ENCODE data around the gene CFLAR. TPM values are rescaled to one million over a fixed set of nuclear protein-coding genes. Genes with fewer than 3 reads are reported as not detected.
A peak's percentile ranks its signal among the peaks of the same experiment; 100 is the strongest.

CFLAR gene
- total RNA-seq, 1 donor from 2014 or later, result 251 TPM

DNA sequence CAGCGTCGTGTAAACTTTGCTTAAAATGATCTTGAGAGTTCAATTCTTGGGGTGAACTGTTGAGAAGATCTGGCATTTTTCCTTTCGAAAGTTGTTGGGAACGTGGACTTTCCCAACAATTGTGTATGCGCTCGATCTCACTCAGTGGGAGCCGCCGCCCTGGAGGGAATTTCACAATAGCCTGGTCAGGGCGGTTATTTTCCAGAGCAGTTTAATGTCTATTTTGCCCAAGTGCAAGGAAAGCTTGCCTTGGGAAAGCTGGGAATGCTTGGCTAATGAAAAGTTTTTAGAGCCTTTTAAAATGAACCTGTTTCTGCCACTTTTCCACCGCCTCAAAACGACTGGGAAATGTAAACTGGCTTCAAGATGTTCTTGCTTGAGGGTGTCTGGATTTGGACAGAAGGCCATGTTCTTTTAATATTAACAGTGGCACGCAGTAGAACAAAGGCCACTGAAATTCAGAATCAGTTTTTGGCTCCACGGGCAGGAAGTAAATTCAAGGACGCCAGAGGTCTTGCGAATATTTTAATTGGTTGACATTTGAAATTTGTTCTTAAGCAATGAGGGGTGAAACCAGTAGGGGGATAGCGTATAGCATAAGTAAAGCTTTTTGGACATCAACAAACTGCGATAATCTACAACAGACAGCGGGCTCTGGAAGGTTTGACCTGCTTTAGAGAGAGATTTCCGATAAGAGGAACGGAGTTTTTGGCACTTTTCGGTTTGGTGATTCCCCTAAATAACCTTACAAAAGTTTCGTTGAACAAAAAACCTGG is 1.2 kb downstream of the CFLAR start:
- DNase-seq (peak; percentile 83), ATAC-seq (ENCODE audit: poor library complexity) (peak; percentile 45)
- intact Hi-C loops (cut with DNase I), result loop anchor here (5.0 kb wide), 2 partner anchors 40 to 45 kb away; partner anchors contain the start of genes HYCC2 and NDUFB3

DNA sequence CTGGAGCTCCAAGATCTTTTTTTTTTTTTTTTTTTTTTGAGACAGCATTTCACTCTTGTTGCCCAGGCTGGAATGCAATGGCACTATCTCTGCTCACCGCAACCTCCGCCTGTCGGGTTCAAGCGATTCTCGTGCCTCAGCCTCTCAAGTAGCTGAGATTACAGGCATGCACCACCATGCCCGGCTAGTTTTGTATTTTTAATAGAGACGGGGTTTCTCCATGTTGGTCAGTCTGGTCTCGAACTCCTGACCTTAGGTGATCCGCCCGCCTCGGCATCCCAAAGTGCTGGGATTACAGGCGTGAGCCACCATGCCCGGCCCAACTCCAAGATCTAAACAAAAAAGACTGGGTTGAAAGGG is 1.8 kb downstream of the CFLAR start:
- ATAC-seq (ENCODE audit: poor library complexity) (peak; percentile 0), DNase-seq (peak; percentile 43)
- intact Hi-C loops (cut with DNase I), result loop anchor here (5.0 kb wide), 2 partner anchors 40 to 45 kb away; partner anchors contain the start of genes HYCC2 and NDUFB3

GRCh38 chr2:201118121-201118960 is 2.4 kb downstream of the CFLAR start:
- DNase-seq, result peak; percentile 95
- intact Hi-C loops (cut with DNase I), result loop anchor here (5.0 kb wide), 2 partner anchors 39 to 46 kb away; partner anchors contain the start of genes HYCC2 and NDUFB3
- ATAC-seq (ENCODE audit: poor library complexity), result peak; percentile 57

DNA sequence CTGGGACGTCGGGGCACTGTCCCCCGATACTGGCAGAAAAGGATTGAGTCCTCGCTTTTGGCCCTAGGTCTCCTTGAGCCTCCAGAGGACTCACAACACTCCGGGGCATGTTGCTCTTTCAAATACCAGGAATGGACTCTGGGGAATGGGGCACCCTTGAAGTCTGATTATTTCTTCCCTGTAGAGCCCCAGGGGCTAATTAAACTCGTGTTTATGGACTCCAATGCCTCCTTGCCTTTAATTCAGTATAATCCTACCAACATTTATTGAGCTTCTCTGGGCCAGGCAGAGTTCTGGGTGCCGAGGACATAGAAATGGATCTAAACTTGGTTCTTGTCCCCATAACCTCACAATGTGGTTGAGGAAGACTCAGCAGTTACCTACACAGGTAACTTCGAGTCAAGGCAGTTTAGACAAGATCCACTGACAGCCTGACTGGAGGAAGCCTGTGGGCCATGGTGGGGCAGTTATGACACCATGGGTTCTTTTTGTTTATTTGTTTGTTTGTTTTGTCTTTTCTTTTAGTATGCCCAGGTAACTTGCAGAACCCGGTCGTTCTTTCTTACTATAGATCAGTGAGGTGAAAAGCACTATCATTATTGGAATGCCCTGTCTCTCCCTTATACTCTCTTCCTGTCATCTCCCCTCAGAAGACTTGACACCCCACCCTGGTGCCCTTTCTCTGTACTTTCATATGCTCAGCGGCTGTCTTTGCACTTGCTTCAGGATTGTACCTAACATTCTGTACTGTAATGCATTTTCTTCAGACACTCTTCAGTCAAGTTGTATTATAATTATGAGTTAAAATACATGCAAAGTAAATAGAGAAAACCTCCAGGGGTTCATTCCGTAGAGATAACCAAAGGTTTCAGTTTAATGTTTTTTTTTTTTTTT is 3.2 kb downstream of the CFLAR start:
- intact Hi-C loops (cut with DNase I), result loop anchor here (5.0 kb wide), 2 partner anchors 38 to 47 kb away; partner anchors contain the start of genes HYCC2 and NDUFB3
- no peak for DNase-seq
- peak; percentile 19 for ATAC-seq (ENCODE audit: poor library complexity)

DNA sequence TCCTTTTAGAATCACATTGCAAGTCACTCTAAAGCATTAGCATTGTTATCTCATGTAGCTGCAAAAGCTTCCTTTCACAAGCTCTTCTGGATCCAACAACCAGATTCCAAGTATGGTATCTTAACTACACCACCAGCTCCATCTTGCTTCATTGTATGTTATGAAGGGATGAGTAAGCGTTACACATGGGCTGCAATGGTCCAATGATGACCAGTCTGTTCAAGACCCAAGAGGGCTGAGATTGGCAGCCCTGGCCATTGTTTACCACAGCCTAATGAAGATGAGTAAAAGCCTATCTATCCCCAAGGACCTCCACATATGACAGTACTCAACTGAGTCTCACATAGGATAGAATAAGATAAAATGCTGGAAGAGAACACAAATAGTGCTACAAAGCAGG is 6.3 kb downstream of the CFLAR start:
- ATAC-seq (ENCODE audit: poor library complexity), result no peak
- no peak for DNase-seq

DNA sequence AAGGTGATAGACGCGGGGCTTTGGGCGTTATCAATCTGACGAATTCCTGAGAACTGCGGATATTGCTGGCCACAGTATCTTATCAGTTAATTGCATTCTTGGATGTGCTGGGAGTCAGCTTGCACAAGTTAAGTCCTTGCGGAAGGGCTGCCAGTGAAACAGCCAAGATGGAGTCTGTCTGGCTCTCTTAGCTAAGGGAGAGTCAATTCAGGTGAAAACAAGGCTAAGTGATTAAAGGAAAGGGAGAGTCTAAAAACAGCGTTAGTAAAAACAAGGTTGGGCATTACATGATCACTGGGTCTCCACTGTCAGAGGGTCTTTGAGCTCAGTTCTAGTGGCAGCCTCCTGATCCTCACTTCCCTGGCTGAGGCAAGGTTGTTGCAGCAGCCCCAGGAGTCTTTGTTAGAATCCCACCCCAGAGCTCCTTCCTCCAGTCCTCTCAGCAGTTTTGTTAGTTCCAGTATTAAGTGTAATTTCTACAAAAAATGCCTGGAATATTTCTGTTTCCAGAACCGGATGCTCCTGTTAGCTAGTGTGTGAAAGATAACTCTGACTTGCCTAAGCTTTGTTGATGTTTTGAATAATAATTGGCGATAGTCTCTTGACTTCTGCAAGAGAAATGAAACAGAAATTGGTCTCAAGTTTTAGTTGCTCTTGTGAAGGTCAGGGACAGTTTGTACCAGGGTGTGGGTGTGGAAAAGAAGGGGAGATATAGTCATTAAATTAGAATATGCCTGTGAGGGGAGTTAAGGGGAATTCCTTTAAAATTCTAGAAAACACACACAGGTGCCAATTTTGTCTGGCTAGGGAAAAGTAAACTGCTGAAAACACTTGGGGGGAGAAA is 10.6 kb downstream of the CFLAR start:
- DNase-seq (no peak), ATAC-seq (ENCODE audit: poor library complexity) (peak; percentile 2)
- intact Hi-C loops (cut with DNase I), result no loop called here

More for the DNA sequence above, 6.3 kb downstream of the CFLAR start:
- intact Hi-C loops (cut with DNase I), result no loop called here

DNA sequence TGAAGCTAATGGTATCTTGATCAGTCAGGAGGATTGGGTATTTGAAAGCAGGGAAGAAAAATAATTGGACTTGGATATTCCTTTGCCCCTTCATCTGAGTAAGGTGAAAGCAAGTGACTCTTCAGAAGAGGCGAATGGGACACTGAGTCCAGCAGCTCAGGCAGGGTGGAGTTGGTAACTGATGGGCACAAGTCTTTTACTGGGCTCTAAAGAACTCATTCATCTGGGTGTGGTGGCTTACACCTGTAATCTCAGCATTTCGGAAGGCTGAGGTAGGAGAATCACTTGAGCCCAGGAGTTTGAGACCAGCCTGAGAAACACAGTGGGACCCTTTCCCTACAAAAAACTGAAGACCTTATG is 11.2 kb downstream of the CFLAR start:
- ATAC-seq (ENCODE audit: poor library complexity) (no peak), DNase-seq (no peak)
- intact Hi-C loops (cut with DNase I), result no loop called here

DNA sequence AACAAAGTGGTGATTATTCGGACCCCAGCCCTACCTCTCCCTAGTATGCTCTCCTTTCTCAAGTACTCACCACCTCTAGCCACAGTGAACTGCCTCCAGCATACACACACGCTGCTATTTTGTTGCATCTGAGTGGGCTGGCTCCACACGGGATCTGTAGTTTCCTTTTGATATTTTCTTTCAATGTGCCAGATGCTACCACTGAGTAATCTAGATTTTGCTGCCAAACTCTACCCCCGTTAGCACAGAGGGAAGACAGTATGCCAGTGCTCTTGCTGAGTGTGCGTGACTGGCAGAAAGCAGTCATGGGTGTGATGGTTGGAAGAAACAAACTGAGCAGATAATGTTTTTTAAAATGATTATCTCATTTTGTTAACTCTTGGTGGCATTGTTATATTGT is 11.6 kb downstream of the CFLAR start:
- ATAC-seq (ENCODE audit: poor library complexity) (peak; percentile 32), DNase-seq (no peak)
- intact Hi-C loops (cut with DNase I), result no loop called here

GRCh38 chr2:201128033-201128432 is 12.1 kb downstream of the CFLAR start:
- ATAC-seq (ENCODE audit: poor library complexity) (no peak), DNase-seq (no peak)
- intact Hi-C loops (cut with DNase I), result no loop called here

GRCh38 chr2:201128933-201129505 is 13.1 kb downstream of the CFLAR start:
- no peak for ATAC-seq (ENCODE audit: poor library complexity)
- no peak for DNase-seq
- intact Hi-C loops (cut with DNase I), result no loop called here

GRCh38 chr2:201130524-201131186 is 14.7 kb downstream of the CFLAR start:
- intact Hi-C loops (cut with DNase I), result no loop called here
- peak; percentile 1 for ATAC-seq (ENCODE audit: poor library complexity)
- DNase-seq, result no peak

GRCh38 chr2:201132518-201132917 is 16.6 kb downstream of the CFLAR start:
- intact Hi-C loops (cut with DNase I), result no loop called here
- no peak for DNase-seq
- no peak for ATAC-seq (ENCODE audit: poor library complexity)

DNA sequence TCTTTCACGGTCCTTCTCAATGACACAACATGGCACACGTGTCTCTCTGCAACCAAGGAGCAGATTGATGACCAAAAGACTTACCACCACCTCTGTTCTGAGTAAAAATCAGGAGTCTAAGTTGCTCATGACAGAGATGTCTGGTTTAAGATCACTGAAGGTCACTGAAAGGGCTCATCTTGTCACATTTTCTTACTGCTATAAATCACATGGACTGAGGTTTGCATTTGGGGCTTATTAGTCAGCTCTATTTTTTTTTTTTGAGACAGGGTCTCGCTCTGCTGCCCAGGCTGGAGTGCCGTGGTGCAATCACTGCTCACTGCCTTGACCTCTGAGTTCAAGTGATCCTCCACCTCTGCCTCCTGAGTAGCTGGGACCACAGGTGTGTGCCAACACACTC is 19.4 kb downstream of the CFLAR start:
- intact Hi-C loops (cut with DNase I), result no loop called here
- ATAC-seq (ENCODE audit: poor library complexity), result no peak

DNA sequence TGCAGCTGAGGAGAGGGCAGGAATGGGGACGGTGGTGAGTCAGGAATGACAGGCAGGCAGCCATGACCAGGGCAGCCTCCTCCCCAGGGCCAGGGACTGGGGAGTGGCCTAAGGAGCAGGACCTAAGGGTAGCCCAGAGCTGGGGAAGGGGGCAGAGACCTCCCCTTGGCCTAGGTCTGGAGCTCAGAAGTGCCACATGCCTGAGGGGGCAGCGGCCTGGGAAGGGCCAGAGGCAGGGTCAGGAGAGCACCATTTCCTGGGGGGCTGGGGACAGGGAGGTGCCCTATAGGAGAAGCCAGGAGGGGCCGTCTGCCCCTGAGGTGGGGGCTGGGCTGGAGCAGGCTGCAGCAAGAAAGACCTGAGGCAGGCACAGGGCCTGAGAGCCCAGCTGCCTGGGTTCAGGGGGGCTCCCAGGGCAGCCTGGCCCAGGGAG is 20.9 kb downstream of the CFLAR start:
- DNase-seq (no peak), ATAC-seq (ENCODE audit: poor library complexity) (no peak)
- intact Hi-C loops (cut with DNase I), result no loop called here

More for the DNA sequence above, 19.4 kb downstream of the CFLAR start:
- no peak for DNase-seq

- ATAC-seq (ENCODE audit: poor library complexity), result peak; percentile 21
- intact Hi-C loops (cut with DNase I), result no loop called here
Measured at GRCh38 chr2:201137505-201138400, 21.8 kb downstream of the CFLAR start.

GRCh38 chr2:201138401-201138970 is 22.5 kb downstream of the CFLAR start:
- ATAC-seq (ENCODE audit: poor library complexity) (no peak), DNase-seq (no peak)
- intact Hi-C loops (cut with DNase I), result no loop called here

More at GRCh38 chr2:201137505-201138400, 21.8 kb downstream of the CFLAR start:
- no peak for DNase-seq
